ENCODE data around the gene GJC3.

Gene GJC3

DNA sequence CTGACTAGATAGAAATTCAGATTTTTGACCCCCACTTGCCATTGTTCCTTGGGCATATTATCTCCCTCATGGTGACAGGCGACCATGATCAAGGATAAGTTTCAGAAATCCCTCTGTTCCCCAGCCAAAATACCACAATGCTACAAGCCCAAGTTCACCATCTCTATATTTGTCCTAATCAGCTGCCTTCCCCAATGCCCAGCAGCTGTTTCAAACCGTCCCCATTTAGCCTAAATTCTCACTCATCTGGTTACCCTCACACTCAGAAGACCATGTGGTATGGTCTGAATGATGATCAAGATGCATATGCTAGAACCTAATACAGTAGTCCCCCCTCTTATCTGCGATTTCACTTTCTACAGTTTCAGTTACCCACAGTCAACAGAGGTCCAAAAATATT, 956 bp upstream of the GJC3 start:
- Histone ChIP-seq H3K4me3 (ENCODE audit: low read length in 2 of 2) (no peak overlapping the region), H3K9me3 (ENCODE audit: control insufficient read depth in 2 of 2, low read length in 2 of 2) (no peaks in the 10 kb centered on the region), H3K27me3 (ENCODE audit: control insufficient read depth in 2 of 2, insufficient read depth in 2 of 2, low read length in 2 of 2) (peaks cover 20 to 25% of the 10 kb centered on the region in 2 donors), H3K4me1 (ENCODE audit: control insufficient read depth in 2 of 2, insufficient read depth in 2 of 2, low read length in 2 of 2) (peaks cover 0 to 3% of the 10 kb centered on the region in 2 donors), H3K9ac (ENCODE audit: low read depth in 1 of 2, low read length in 2 of 2) (no peak overlapping the region), H3K27ac (ENCODE audit: low read depth in 2 of 2, low read length in 2 of 2) (no peak overlapping the region), H3K36me3 (ENCODE audit: control insufficient read depth in 2 of 2, insufficient read depth in 2 of 2, low read length in 2 of 2) (no peaks in the 10 kb centered on the region)

DNA sequence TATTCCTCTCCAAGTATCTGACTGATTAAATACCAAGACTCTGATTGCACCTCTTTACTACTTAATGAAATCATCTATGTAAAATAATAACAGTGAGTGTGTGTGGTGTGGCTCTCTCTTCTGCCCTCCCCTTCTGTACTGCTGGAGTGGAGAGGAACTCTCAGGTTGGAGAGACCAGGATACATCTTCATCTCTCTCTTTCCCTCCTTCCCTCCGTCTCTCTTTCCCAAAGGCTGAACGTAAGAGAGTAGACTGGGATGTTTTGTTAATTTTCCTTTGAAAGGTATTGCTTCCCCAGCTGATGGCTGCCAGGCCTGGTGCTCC, 272 bp upstream of the GJC3 start:
- peaks cover 20 to 23% of the 10 kb centered on the region in 2 donors for H3K27me3 ChIP-seq (ENCODE audit: control insufficient read depth in 2 of 2, insufficient read depth in 2 of 2, low read length in 2 of 2)
- H3K9me3 ChIP-seq (ENCODE audit: control insufficient read depth in 2 of 2, low read length in 2 of 2): no peaks in the 10 kb centered on the region
- no peaks in the 10 kb centered on the region for H3K36me3 ChIP-seq (ENCODE audit: control insufficient read depth in 2 of 2, insufficient read depth in 2 of 2, low read length in 2 of 2)
- H3K4me3 ChIP-seq (ENCODE audit: low read length in 2 of 2): peak overlapping the region in 1 of 2 donors; percentile 42
- H3K9ac ChIP-seq (ENCODE audit: low read depth in 1 of 2, low read length in 2 of 2): no peak overlapping the region
- peaks cover 0 to 3% of the 10 kb centered on the region in 2 donors for H3K4me1 ChIP-seq (ENCODE audit: control insufficient read depth in 2 of 2, insufficient read depth in 2 of 2, low read length in 2 of 2)
- H3K27ac ChIP-seq (ENCODE audit: low read depth in 2 of 2, low read length in 2 of 2): no peak overlapping the region

DNA sequence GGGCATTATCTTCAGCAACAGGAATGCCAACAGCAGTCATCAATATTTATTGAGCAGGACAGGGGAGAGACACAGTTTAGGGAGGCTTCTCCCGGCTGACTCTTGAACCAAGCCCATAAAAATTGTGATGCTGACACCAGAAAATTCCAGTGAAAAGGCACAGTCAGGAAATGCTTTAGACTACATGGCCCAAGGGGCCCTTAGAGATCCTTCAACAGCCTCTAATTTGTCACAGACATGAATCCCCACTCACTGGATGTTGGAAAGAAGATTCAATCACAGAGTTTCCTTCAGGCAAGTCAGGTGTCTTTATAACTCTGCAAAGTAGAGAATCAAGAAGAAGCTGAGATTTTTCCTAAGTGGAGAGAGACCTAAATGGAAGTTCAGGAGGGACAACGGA, 1.2 kb downstream of the GJC3 start:
- Histone ChIP-seq H3K4me1 (ENCODE audit: control insufficient read depth in 2 of 2, insufficient read depth in 2 of 2, low read length in 2 of 2) (peaks cover 0 to 3% of the 10 kb centered on the region in 2 donors), H3K36me3 (ENCODE audit: control insufficient read depth in 2 of 2, insufficient read depth in 2 of 2, low read length in 2 of 2) (no peaks in the 10 kb centered on the region), H3K9ac (ENCODE audit: low read depth in 1 of 2, low read length in 2 of 2) (no peak overlapping the region), H3K4me3 (ENCODE audit: low read length in 2 of 2) (no peak overlapping the region), H3K9me3 (ENCODE audit: control insufficient read depth in 2 of 2, low read length in 2 of 2) (no peaks in the 10 kb centered on the region), H3K27ac (ENCODE audit: low read depth in 2 of 2, low read length in 2 of 2) (no peak overlapping the region), H3K27me3 (ENCODE audit: control insufficient read depth in 2 of 2, insufficient read depth in 2 of 2, low read length in 2 of 2) (peaks cover 15 to 20% of the 10 kb centered on the region in 2 donors)

DNA sequence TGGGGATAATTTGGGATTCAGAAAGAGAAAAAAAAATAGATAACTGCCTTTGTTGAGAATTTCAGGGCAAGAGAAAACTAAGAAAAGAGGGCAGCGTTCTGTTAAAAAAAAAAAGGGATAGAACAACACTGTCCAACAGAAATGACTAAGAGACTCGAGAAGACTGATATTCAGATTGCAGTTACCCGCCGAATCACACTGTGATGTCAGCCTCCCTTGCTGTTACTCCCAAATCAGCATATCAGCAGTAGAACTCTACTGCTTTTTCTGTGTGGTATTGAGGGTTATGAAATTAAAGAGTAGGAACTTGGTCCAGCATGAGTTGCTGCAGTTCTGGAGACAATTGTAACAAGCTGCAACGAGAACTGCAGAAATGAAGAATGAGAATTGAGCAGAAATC, 1.9 kb downstream of the GJC3 start:
- no peak overlapping the region for H3K27ac ChIP-seq (ENCODE audit: low read depth in 2 of 2, low read length in 2 of 2)
- H3K36me3 ChIP-seq (ENCODE audit: control insufficient read depth in 2 of 2, insufficient read depth in 2 of 2, low read length in 2 of 2): no peaks in the 10 kb centered on the region
- no peaks in the 10 kb centered on the region for H3K9me3 ChIP-seq (ENCODE audit: control insufficient read depth in 2 of 2, low read length in 2 of 2)
- H3K4me1 ChIP-seq (ENCODE audit: control insufficient read depth in 2 of 2, insufficient read depth in 2 of 2, low read length in 2 of 2): peaks cover 0 to 3% of the 10 kb centered on the region in 2 donors
- H3K27me3 ChIP-seq (ENCODE audit: control insufficient read depth in 2 of 2, insufficient read depth in 2 of 2, low read length in 2 of 2): peaks cover 15 to 20% of the 10 kb centered on the region in 2 donors
- H3K9ac ChIP-seq (ENCODE audit: low read depth in 1 of 2, low read length in 2 of 2): no peak overlapping the region
- no peak overlapping the region for H3K4me3 ChIP-seq (ENCODE audit: low read length in 2 of 2)

DNA sequence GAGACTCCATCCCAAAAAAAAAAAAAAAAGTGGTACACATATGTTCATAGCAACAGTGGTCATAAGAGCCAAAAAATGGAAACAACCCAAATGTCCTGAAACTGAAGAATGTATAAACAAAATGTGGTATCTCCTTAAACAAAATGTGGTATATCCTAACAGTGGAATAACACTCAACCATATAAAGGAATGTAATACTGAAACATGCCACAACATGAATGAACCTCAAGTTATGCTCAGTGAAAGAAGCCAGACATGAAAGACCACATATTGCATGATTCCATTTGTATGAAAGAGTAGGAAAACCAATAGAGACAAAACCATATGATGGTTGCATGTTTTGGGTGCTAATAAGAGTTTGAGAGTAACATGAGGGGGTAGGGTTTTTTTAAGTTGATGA, 3.1 kb downstream of the GJC3 start:
- no peaks in the 10 kb centered on the region for H3K36me3 ChIP-seq (ENCODE audit: control insufficient read depth in 2 of 2, insufficient read depth in 2 of 2, low read length in 2 of 2)

DNA sequence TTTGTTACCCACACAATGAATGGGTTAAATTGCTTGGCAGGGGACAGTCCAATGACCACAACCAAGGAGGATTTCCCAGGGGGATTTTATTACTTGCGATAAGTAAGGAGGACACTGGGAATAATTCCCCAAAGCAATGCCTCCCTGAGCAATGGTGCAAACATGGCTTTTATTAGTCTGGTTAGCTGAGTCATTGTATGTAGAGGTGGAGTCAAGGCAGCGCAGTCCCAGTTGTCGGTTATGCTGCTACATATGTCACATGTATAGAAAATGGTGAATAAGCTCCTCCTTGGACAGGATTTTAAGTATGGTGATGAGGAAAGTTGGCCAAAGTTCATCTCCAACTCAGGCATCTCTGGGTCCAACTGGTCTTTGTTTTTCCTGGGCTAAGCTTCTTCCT, 6.2 kb downstream of the GJC3 start:
- Histone ChIP-seq H3K9me3 (ENCODE audit: control insufficient read depth in 2 of 2, low read length in 2 of 2) (no peaks in the 10 kb centered on the region), H3K27me3 (ENCODE audit: control insufficient read depth in 2 of 2, insufficient read depth in 2 of 2, low read length in 2 of 2) (peaks cover 4 to 13% of the 10 kb centered on the region in 2 donors), H3K4me3 (ENCODE audit: low read length in 2 of 2) (no peak overlapping the region), H3K4me1 (ENCODE audit: control insufficient read depth in 2 of 2, insufficient read depth in 2 of 2, low read length in 2 of 2) (peaks cover 2 to 10% of the 10 kb centered on the region in 2 donors), H3K36me3 (ENCODE audit: control insufficient read depth in 2 of 2, insufficient read depth in 2 of 2, low read length in 2 of 2) (no peaks in the 10 kb centered on the region), H3K9ac (ENCODE audit: low read depth in 1 of 2, low read length in 2 of 2) (no peak overlapping the region), H3K27ac (ENCODE audit: low read depth in 2 of 2, low read length in 2 of 2) (no peak overlapping the region)

More for the DNA sequence above, 3.1 kb downstream of the GJC3 start:
- Histone ChIP-seq H3K4me1 (ENCODE audit: control insufficient read depth in 2 of 2, insufficient read depth in 2 of 2, low read length in 2 of 2) (peaks cover 0 to 3% of the 10 kb centered on the region in 2 donors), H3K9me3 (ENCODE audit: control insufficient read depth in 2 of 2, low read length in 2 of 2) (no peaks in the 10 kb centered on the region), H3K4me3 (ENCODE audit: low read length in 2 of 2) (no peak overlapping the region), H3K27me3 (ENCODE audit: control insufficient read depth in 2 of 2, insufficient read depth in 2 of 2, low read length in 2 of 2) (peaks cover 11 to 20% of the 10 kb centered on the region in 2 donors), H3K9ac (ENCODE audit: low read depth in 1 of 2, low read length in 2 of 2) (no peak overlapping the region), H3K27ac (ENCODE audit: low read depth in 2 of 2, low read length in 2 of 2) (no peak overlapping the region)

DNA sequence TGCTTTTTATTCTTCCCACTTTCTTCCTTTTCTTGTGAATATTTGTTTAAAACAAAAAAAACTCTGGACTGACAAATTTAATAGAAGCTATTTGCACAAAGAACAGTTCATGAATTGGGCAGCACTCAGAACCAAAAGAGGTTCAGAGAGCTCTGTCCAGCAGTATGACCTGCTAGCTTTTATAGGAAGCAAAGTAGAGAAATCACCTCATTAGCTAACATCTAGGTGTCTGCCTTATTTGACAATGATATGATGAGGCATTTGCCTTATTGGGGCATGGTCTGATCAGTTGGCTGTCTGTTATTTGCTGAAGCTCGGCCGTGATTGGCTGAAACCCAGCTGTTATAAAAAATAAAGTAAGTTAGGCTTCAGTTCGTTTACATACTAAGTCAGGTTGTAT, 9.3 kb downstream of the GJC3 start:
- Histone ChIP-seq H3K36me3 (ENCODE audit: control insufficient read depth in 2 of 2, insufficient read depth in 2 of 2, low read length in 2 of 2) (peaks cover 5 to 20% of the 10 kb centered on the region in 2 donors), H3K27me3 (ENCODE audit: control insufficient read depth in 2 of 2, insufficient read depth in 2 of 2, low read length in 2 of 2) (no peaks in the 10 kb centered on the region), H3K9me3 (ENCODE audit: control insufficient read depth in 2 of 2, low read length in 2 of 2) (no peaks in the 10 kb centered on the region), H3K9ac (ENCODE audit: low read depth in 1 of 2, low read length in 2 of 2) (peak overlapping the region; percentile 85 to 92), H3K4me3 (ENCODE audit: low read length in 2 of 2) (peak overlapping the region; percentile 92 to 93), H3K4me1 (ENCODE audit: control insufficient read depth in 2 of 2, insufficient read depth in 2 of 2, low read length in 2 of 2) (peaks cover 17 to 23% of the 10 kb centered on the region in 2 donors), H3K27ac (ENCODE audit: low read depth in 2 of 2, low read length in 2 of 2) (peak overlapping the region in 1 of 2 donors; percentile 91)

DNA sequence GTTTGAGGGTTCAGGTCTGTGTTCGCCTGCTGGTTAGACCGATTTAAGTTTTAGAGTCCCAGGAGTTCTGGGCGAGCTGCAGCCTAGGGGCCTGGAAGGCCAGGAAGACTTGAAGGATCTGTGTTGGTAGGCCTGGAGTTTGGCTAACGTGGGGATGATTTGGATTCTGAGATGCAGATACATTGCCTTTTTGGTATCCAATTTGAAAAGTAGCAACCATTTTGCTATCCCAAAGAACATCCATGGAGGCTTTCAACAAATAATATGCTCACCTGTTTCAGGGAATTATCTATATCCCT, 9.7 kb downstream of the GJC3 start:
- peaks cover 5 to 22% of the 10 kb centered on the region in 2 donors for H3K36me3 ChIP-seq (ENCODE audit: control insufficient read depth in 2 of 2, insufficient read depth in 2 of 2, low read length in 2 of 2)
- peak overlapping the region; percentile 92 to 93 for H3K4me3 ChIP-seq (ENCODE audit: low read length in 2 of 2)
- H3K9me3 ChIP-seq (ENCODE audit: control insufficient read depth in 2 of 2, low read length in 2 of 2): no peaks in the 10 kb centered on the region
- no peaks in the 10 kb centered on the region for H3K27me3 ChIP-seq (ENCODE audit: control insufficient read depth in 2 of 2, insufficient read depth in 2 of 2, low read length in 2 of 2)
- H3K9ac ChIP-seq (ENCODE audit: low read depth in 1 of 2, low read length in 2 of 2): peak overlapping the region; percentile 85 to 92
- peaks cover 17 to 23% of the 10 kb centered on the region in 2 donors for H3K4me1 ChIP-seq (ENCODE audit: control insufficient read depth in 2 of 2, insufficient read depth in 2 of 2, low read length in 2 of 2)
- H3K27ac ChIP-seq (ENCODE audit: low read depth in 2 of 2, low read length in 2 of 2): peak overlapping the region; percentile 91

DNA sequence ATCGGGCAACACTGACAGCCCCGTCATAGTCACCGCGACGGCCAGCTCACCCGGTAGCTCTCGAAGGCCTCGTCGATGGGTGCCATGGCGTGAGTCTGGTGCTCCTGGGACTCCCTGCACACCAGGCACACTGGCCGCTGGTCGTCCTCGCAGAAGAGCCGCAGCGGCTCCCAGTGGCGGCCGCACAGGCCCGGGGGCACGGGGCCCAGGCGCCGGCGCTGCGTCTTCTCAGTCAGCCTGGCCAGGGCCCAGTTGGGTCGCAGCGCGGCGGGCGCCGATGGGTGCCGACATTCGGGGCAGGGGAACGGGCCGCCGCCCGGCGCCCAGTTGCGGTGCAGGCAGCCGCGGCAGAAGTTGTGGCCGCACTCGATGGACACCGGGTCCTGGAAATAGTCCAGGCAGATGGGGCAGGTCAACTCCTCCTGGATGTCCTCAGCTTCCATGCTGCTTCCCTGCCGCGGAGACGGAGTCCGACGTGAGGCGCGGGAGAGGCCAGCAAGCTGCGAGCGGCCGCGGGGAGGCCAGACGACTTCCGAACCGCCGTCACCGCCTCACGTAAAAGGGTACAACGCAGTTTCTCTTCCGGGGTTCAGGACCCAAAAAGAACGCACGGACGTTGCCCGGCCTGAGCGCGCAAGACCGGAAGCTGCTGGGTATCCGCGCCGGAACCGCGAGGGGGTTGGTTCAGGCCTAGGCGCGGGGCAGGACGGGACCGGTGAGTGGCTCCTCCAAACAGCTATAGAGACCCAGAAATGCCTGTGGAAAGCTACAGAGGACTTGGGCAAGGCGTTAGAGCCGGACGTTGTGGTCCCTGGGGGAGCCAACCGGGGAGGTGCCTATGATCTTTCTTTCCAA, 10.2 kb downstream of the GJC3 start, which contains the start of gene TRIM4:
Gene TRIM4, minus strand, starts transcription at position 572 of the 855 bp plus-strand sequence. Its CDS starts 129 bp downstream, at position 443.
- H3K27ac ChIP-seq (ENCODE audit: low read depth in 2 of 2, low read length in 2 of 2): peak within 1 kb of the TSS; percentile 91
- peak within 1 kb of the TSS; percentile 92 to 93 for H3K4me3 ChIP-seq (ENCODE audit: low read length in 2 of 2)
- peaks cover 5 to 22% of the 10 kb centered on the region in 2 donors for H3K36me3 ChIP-seq (ENCODE audit: control insufficient read depth in 2 of 2, insufficient read depth in 2 of 2, low read length in 2 of 2)
- H3K9me3 ChIP-seq (ENCODE audit: control insufficient read depth in 2 of 2, low read length in 2 of 2): no peaks in the 10 kb centered on the region
- peak within 1 kb of the TSS; percentile 85 to 92 for H3K9ac ChIP-seq (ENCODE audit: low read depth in 1 of 2, low read length in 2 of 2)
- H3K4me1 ChIP-seq (ENCODE audit: control insufficient read depth in 2 of 2, insufficient read depth in 2 of 2, low read length in 2 of 2): peaks cover 17 to 23% of the 10 kb centered on the region in 2 donors
- no peaks in the 10 kb centered on the region for H3K27me3 ChIP-seq (ENCODE audit: control insufficient read depth in 2 of 2, insufficient read depth in 2 of 2, low read length in 2 of 2)

DNA sequence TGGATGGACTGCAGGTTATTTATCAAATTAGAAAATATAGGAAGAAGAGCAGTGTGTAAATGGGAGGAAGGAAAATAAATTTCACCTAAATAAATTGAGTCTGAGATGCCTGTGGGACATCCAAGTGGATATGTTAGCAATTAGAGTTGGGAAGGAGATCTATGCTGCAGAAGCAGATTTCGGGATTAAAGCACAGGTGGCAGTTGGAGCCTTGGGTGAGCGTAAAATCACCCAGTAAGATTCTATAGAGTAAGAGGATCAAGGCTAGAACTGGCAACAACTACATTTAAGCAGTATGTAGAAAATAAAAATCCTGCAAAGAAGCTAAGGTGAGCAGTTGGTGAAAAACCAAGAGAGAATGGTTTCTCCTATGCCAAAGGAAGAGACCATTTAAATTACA, 18.4 kb downstream of the GJC3 start:
- H3K9ac ChIP-seq (ENCODE audit: low read depth in 1 of 2, low read length in 2 of 2): no peak overlapping the region
- no peaks in the 10 kb centered on the region for H3K4me1 ChIP-seq (ENCODE audit: control insufficient read depth in 2 of 2, insufficient read depth in 2 of 2, low read length in 2 of 2)
- H3K27ac ChIP-seq (ENCODE audit: low read depth in 2 of 2, low read length in 2 of 2): no peak overlapping the region
- peaks cover 26 to 39% of the 10 kb centered on the region in 2 donors for H3K36me3 ChIP-seq (ENCODE audit: control insufficient read depth in 2 of 2, insufficient read depth in 2 of 2, low read length in 2 of 2)
- H3K27me3 ChIP-seq (ENCODE audit: control insufficient read depth in 2 of 2, insufficient read depth in 2 of 2, low read length in 2 of 2): no peaks in the 10 kb centered on the region
- no peak overlapping the region for H3K4me3 ChIP-seq (ENCODE audit: low read length in 2 of 2)
- no peaks in the 10 kb centered on the region for H3K9me3 ChIP-seq (ENCODE audit: control insufficient read depth in 2 of 2, low read length in 2 of 2)

Data from mucosa of rectum (tissue), 2 donors.